GM12872 (cell line): ENCODE results near the gene SOX30.

Experiments used
- TF ChIP-seq, protein P1 (sequence below): IDR thresholded peaks from 3 replicates; pipeline ENCODE4 v1.5.1; 2011; ENCODE audit warnings: low read depth, mild to moderate bottlenecking, low read length, moderate library complexity; ENCODE audit not compliant: insufficient read depth

SOX30 gene

DNA sequence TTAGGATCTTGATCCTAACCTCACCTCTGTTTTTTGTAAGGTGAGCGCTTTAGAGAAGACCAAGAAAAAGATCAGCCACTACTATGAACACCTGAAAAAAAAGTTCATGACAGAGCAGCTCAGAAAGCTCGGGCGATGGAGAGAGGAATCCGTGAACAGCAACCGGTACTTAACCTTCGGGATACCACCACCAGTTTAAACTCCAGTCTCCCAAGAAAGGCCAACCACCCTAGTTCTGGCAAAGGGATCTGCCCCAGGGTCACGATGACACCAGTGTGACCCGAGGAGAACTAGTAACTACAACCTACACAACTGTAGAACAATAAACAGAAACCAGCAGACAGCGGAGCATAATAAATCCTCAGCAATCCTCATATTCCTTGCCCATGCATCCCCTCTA, 27.6 kb upstream of the SOX30 start:
- TF ChIP-seq, protein P1, sequence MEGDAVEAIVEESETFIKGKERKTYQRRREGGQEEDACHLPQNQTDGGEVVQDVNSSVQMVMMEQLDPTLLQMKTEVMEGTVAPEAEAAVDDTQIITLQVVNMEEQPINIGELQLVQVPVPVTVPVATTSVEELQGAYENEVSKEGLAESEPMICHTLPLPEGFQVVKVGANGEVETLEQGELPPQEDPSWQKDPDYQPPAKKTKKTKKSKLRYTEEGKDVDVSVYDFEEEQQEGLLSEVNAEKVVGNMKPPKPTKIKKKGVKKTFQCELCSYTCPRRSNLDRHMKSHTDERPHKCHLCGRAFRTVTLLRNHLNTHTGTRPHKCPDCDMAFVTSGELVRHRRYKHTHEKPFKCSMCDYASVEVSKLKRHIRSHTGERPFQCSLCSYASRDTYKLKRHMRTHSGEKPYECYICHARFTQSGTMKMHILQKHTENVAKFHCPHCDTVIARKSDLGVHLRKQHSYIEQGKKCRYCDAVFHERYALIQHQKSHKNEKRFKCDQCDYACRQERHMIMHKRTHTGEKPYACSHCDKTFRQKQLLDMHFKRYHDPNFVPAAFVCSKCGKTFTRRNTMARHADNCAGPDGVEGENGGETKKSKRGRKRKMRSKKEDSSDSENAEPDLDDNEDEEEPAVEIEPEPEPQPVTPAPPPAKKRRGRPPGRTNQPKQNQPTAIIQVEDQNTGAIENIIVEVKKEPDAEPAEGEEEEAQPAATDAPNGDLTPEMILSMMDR: no peak

DNA sequence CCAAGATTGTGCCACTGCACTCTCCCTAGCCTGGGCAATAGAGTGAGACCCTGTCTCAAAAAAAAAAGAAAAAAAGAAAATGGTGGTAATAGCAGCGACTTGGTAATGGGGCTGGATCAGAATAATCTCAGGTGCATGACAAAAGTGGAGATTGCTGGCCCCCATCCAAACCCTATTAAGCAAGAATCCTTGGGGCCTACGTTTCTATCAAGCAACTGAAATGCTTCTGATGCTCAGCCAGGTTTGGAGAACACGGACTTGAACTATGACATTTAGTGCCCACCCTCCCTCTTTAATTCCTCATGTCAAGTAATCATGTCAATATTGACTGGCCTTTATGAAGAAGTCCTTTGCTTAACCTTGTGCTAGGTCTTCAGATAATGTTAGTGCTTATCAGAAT, 25.7 kb upstream of the SOX30 start:
- TF ChIP-seq, protein P1: no peak

- TF ChIP-seq, protein P1: no peak
These were observed 20.7 kb upstream of the SOX30 start for GRCh38 chr5:157672976-157673375.

- TF ChIP-seq, protein P1: no peak
These were observed 19.5 kb upstream of the SOX30 start for GRCh38 chr5:157671592-157672330.

GRCh38 chr5:157670662-157671591, 18.7 kb upstream of the SOX30 start, which contains the start of gene C5orf52:
Gene C5orf52, plus strand, starts transcription at chr5:157671533. Its CDS starts 82 bp downstream, at chr5:157671615.
- TF ChIP-seq, protein P1: no peak

- TF ChIP-seq, protein P1: no peak
These were observed 17.5 kb upstream of the SOX30 start for GRCh38 chr5:157669701-157670097.

- TF ChIP-seq, protein P1: no peak
These were observed 16.1 kb upstream of the SOX30 start for GRCh38 chr5:157668356-157668755.
